Cardiac muscle cell (in vitro differentiated cells and primary cell): Measurements from ENCODE around the gene CTH. TPM values are rescaled to one million over a fixed set of nuclear protein-coding genes. Genes with fewer than 3 reads are reported as not detected.
A peak's percentile ranks its signal among the peaks of the same experiment; 100 is the strongest.
"Not testable (repeated sequence)": the region's sequence is repeated elsewhere in the genome, so short reads cannot be mapped to it uniquely, and the experiment has no call there.

Experiments used
- DNase-seq, 2 donors: peaks; one replicate each; pipeline versions ENCODE4 v3.0.0 to v3.0.0-alpha.2; 2010 to 2017; ENCODE audit warnings: low read depth in 1 of 2, low spot score in 1 of 2
- H3K27ac ChIP-seq: fragments of 200-600 bp; sonication (generic); 2 replicates; pipeline ENCODE4 v1.5.1; 2016
- H3K27me3 ChIP-seq: fragments of 200-600 bp; sonication (generic); 2 replicates; pipeline ENCODE4 v1.6.0; 2016; ENCODE audit warnings: control low read depth
- H3K36me3 ChIP-seq: fragments of 200-600 bp; sonication (generic); 2 replicates; pipeline ENCODE4 v1.5.1; 2016; ENCODE audit warnings: control low read depth
- H3K4me1 ChIP-seq: fragments of 200-600 bp; sonication (generic); 2 replicates; pipeline ENCODE4 v1.8.1; 2017; ENCODE audit warnings: low read depth, mild to moderate bottlenecking, mixed run types
- H3K4me3 ChIP-seq: fragments of 200-600 bp; sonication (generic); 2 replicates; pipeline ENCODE4 v1.5.1; 2016; ENCODE audit warnings: mild to moderate bottlenecking
- H3K9me3 ChIP-seq: fragments of 200-600 bp; sonication (generic); 2 replicates; pipeline ENCODE4 v1.5.1; 2017; ENCODE audit warnings: low read depth, mild to moderate bottlenecking, control low read depth
- CTCF ChIP-seq: IDR thresholded peaks from 2 replicates; pipeline ENCODE4 v1.5.1; 2012; ENCODE audit warnings: low read depth, mild to moderate bottlenecking, low read length
- polyA plus RNA-seq: library from polyadenylated mRNA; unstranded; fragments of >200 nt; fragmentation: Nextera tagmentation; extraction: Ambion mirVana; gene quantifications from 2 replicates; pipeline ENCODE4 v1.2.1, GENCODE V29; 2016
- total RNA-seq: library from RNA; depleted of rRNA; stranded (reverse); fragments of >200 nt; gene quantifications from 2 replicates; pipeline ENCODE4 v1.2.3, GENCODE V29; 2016

CTH gene
- total and polyA plus RNA-seq, 2 experiments from 2014 or later = 4.0 to 4.8 TPM

- H3K27me3 ChIP-seq = no peaks in the 10 kb centered on the region
Observed at GRCh38 chr1:70477090-70477489, 66.0 kb downstream of the CTH start.

GRCh38 chr1:70477905-70478304, 66.8 kb downstream of the CTH start:
- H3K36me3 ChIP-seq, H3K4me1 ChIP-seq, DNase-seq, H3K9me3 ChIP-seq, H3K27me3 ChIP-seq, H3K27ac ChIP-seq, H3K4me3 ChIP-seq: not testable (repeated sequence)

More at GRCh38 chr1:70477090-70477489, 66.0 kb downstream of the CTH start:
- H3K27ac ChIP-seq = no peak overlapping the region
- no peak for DNase-seq
- H3K4me3 ChIP-seq = no peak overlapping the region
- no peaks in the 10 kb centered on the region for H3K4me1 ChIP-seq
- no peak for TF ChIP-seq CTCF
- no peaks in the 10 kb centered on the region for H3K9me3 ChIP-seq
- H3K36me3 ChIP-seq = no peaks in the 10 kb centered on the region

GRCh38 chr1:70483342-70483741, 72.3 kb downstream of the CTH start:
- no peaks in the 10 kb centered on the region for H3K27me3 ChIP-seq
- H3K9me3 ChIP-seq = no peaks in the 10 kb centered on the region
- H3K27ac ChIP-seq = no peak overlapping the region
- no peaks in the 10 kb centered on the region for H3K4me1 ChIP-seq
- H3K36me3 ChIP-seq = no peaks in the 10 kb centered on the region
- no peak overlapping the region for H3K4me3 ChIP-seq
- no peak for DNase-seq
- no peak for TF ChIP-seq CTCF

- Histone ChIP-seq H3K4me1 (no peaks in the 10 kb centered on the region), H3K36me3 (no peaks in the 10 kb centered on the region), H3K27me3 (no peaks in the 10 kb centered on the region), H3K27ac (no peak overlapping the region), H3K4me3 (no peak overlapping the region), H3K9me3 (no peaks in the 10 kb centered on the region)
- no peak for DNase-seq
- TF ChIP-seq CTCF = no peak
Observed at GRCh38 chr1:70485624-70486023, 74.6 kb downstream of the CTH start.

GRCh38 chr1:70486676-70487458, 75.8 kb downstream of the CTH start:
- DNase-seq = peak in 1 of 2 donors; percentile 81
- Histone ChIP-seq H3K27me3 (no peaks in the 10 kb centered on the region), H3K4me1 (no peaks in the 10 kb centered on the region), H3K4me3 (no peak overlapping the region), H3K36me3 (no peaks in the 10 kb centered on the region), H3K9me3 (no peaks in the 10 kb centered on the region), H3K27ac (no peak overlapping the region)
- TF ChIP-seq CTCF = no peak

GRCh38 chr1:70487459-70487815, 76.4 kb downstream of the CTH start:
- H3K36me3 ChIP-seq = no peaks in the 10 kb centered on the region
- no peak for DNase-seq
- no peaks in the 10 kb centered on the region for H3K27me3 ChIP-seq
- no peak for TF ChIP-seq CTCF
- no peaks in the 10 kb centered on the region for H3K9me3 ChIP-seq
- H3K4me1 ChIP-seq = no peaks in the 10 kb centered on the region
- H3K4me3 ChIP-seq = no peak overlapping the region
- no peak overlapping the region for H3K27ac ChIP-seq
